Ectodermal cell (in vitro differentiated cells): ENCODE measurements around the gene MYO1G.
A peak's percentile ranks its signal among the peaks of the same experiment; 100 is the strongest.
"Not testable (repeated sequence)": the region's sequence is repeated elsewhere in the genome, so short reads cannot be mapped to it uniquely, and the experiment has no call there.

Source experiments
- H3K27ac ChIP-seq: 2 replicates; pipeline ENCODE4 v1.7.0; 2013; ENCODE audit warnings: mild to moderate bottlenecking, low read depth, low read length; ENCODE audit not compliant: insufficient read depth, poor library complexity, severe bottlenecking
- H3K27me3 ChIP-seq: 2 replicates; pipeline ENCODE4 v1.7.0; 2013; ENCODE audit warnings: mild to moderate bottlenecking, low read length; ENCODE audit not compliant: insufficient read depth, control insufficient read depth, poor library complexity, severe bottlenecking
- H3K36me3 ChIP-seq: one replicate; pipeline ENCODE4 v1.7.0; 2013; ENCODE audit warnings: low read length; ENCODE audit not compliant: control insufficient read depth, insufficient read depth
- H3K4me1 ChIP-seq: one replicate; pipeline ENCODE4 v1.7.0; 2013; ENCODE audit warnings: low read length; ENCODE audit not compliant: control insufficient read depth, insufficient read depth
- H3K4me3 ChIP-seq: 2 replicates; pipeline ENCODE4 v1.7.0; 2013; ENCODE audit warnings: low read depth, low read length, control low read depth; ENCODE audit not compliant: insufficient read depth
- H3K9me3 ChIP-seq: 2 replicates; pipeline ENCODE4 v1.7.0; 2013; ENCODE audit warnings: mild to moderate bottlenecking, low read length, moderate library complexity; ENCODE audit not compliant: control insufficient read depth
- WGBS, 2 experiments: methylation state at CpG; one replicate each; pipeline ENCODE4 v1.1.7; 2013; ENCODE audit warnings: missing lambda C conversion rate in 2 of 2; 5-methylcytosine and 5-hydroxymethylcytosine counted together

Gene MYO1G

DNA sequence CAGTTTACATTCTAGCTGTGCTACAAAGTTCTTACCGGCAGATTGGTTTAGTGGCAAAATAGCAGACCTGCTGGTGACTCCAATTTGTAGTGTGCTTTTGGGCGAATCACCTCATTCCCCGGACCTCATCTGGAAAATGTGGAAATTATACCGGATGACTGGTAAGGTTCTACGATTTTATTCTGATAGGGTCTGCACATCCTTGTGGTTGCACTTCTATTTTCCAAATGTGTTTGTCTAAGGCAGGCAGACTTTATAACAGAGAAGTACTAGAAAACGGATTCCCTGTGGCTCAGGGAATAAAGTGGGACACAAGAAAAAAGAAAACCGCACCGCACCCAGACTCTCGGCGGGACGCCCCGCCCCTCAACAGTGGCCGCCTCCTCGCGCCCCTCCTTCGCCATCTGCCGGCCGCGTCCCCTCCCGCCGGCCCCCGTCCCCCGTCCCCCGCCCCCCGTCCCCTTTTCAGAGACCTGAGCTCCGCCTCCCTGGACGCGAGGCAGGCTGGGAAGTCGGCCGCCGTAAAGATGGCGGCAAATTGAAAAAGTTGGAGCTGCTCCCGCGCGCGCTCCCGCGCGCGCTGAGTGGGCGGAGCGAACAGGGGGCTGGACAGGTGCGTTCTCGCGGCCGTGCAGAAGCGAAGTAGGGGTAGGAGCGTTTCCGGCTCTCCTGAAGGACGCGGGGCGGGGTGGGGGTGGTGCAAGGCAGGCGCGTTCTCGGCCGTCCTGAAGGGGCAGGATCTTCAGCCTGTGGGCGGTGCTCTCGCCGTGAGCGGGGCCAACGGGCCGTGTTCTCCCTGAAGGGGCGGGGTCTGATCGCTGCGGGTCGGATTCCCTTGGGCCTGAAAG is 20.7 kb upstream of the MYO1G start:
- no peaks in the 10 kb centered on the region for H3K27me3 ChIP-seq
- WGBS, 2 experiments: 1% methylated on average over 66 of the region's 66 CpGs

DNA sequence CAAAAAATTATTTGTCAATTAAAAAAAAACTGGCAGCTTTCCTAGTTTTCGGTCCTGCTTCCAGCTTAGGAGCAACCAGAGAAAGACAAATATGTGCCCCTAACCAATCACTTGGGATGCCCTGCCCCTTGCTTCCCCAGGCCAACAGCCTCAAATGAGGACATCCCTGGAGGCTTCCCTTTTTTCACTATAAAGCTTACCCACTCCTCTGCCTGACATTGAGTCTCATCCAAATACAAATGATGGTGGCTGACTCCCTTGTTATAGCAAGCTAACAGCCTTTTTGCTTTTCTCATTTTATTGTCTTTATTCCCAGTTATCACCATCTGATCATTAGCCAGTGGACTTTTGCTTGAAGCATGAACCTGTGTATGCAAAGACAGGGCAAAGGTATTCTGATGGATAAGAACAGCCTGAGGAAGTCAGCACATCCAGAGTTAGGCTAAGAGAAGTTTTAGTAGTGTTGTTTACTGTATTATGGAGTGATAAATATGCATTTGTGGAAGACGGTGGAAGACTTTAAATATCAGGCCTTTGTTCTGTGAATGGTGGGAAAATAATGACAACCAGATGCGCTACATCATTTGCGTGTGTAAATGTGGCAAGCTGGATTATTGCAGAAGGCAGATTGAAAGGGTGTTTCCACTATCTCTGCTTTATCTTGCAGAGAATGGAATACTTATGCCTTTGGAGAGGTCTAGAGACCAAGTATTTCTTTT is 19.5 kb upstream of the MYO1G start:
- 94 to 95% methylated on average over 4 of the region's 4 CpGs for WGBS, 2 experiments
- no peaks in the 10 kb centered on the region for H3K27me3 ChIP-seq
- H3K27ac ChIP-seq: no peak overlapping the region
- H3K36me3 ChIP-seq: no peaks in the 10 kb centered on the region
- H3K4me1 ChIP-seq: peaks cover 9% of the 10 kb centered on the region
- H3K9me3 ChIP-seq: no peaks in the 10 kb centered on the region
- no peak overlapping the region for H3K4me3 ChIP-seq

More for the DNA sequence above, 20.7 kb upstream of the MYO1G start:
- Histone ChIP-seq H3K27ac (peak overlapping the region; percentile 76), H3K4me3 (peak overlapping the region; percentile 90), H3K9me3 (no peaks in the 10 kb centered on the region), H3K36me3 (no peaks in the 10 kb centered on the region), H3K4me1 (peaks cover 9% of the 10 kb centered on the region)

DNA sequence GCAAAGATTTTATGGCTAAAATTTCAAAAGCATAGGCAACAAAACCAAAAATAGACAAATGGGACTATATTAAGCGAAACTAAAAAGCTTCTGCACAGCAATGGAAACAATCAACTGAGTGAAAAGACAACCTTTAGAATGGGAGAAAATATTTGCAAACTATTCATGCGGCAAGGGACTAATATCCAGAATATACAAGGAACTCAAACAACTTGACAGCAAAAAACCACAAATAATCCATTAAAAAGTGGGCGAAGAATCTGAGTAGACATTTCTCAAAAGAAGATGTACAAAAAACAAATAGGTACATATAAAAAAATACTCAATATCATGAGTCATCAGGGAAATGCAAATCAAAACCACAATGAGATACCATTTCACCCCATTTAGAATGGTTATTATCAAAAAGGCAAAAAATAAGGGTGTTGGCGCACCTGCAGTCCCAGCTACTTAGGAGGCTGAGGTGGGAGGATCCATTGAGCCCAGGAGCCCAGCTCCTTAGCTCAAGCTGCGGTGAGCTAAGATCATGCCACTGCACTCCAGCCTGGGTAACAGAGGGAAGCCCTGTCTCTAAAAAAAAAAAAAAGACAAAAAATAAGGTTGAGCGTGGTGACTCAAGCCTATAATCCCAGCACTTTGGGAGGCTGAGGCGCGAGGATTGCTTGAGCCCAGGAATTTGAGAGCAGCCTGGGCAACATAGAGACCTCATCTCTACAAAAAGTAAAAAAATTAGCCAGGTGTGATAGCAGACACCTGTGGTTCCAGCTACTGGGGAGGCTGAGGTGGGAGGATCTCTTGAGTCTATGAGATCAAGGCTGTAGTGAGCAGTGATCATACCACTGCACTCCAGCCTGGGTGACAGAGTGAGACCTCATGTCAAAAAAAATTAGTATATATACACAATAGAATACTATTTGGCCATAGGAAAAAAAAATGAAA is 17.0 kb upstream of the MYO1G start:
- no peaks in the 10 kb centered on the region for H3K4me1 ChIP-seq
- WGBS, 2 experiments: 86 to 90% methylated on average over 7 to 8 of the region's 8 CpGs
- H3K36me3 ChIP-seq: no peaks in the 10 kb centered on the region
- H3K27ac ChIP-seq: no peak overlapping the region
- H3K9me3 ChIP-seq: no peaks in the 10 kb centered on the region
- no peaks in the 10 kb centered on the region for H3K27me3 ChIP-seq
- no peak overlapping the region for H3K4me3 ChIP-seq

DNA sequence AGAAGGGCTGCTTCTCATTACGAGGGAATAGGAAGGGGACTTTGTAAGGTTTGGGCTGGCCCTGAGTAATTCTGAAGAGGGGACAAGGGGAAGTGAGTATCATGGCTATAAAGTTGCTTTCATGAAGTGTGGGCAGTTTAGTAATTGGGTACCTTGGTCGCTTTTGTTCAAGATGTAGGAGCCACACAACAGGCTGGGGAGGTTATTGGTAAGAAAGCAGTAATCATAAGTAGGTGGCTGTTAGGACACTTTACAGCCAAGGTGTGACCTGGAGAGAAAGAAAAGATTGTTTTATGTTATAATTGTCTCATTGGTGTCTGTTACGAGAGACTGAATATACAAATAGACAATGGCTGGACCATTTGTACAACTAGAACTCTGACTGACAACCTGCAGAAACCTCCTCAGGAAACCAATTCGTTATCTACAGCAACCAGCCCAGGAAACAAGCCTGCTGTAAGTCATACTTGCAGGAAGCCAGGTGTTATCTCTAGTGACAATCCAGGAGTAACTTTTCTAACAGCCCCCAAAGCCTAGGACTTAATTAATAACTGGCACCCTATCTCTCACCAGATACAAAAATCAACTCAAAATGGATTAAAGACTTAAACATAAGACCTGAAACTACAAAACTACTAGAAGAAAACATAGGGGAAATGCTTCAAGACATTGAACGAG is 16.2 kb upstream of the MYO1G start:
- Histone ChIP-seq H3K9me3 (no peaks in the 10 kb centered on the region), H3K27ac (no peak overlapping the region), H3K36me3 (no peaks in the 10 kb centered on the region), H3K4me1 (no peaks in the 10 kb centered on the region), H3K4me3 (no peak overlapping the region), H3K27me3 (no peaks in the 10 kb centered on the region)
- 92 to 93% methylated on average over 5 of the region's 5 CpGs for WGBS, 2 experiments

DNA sequence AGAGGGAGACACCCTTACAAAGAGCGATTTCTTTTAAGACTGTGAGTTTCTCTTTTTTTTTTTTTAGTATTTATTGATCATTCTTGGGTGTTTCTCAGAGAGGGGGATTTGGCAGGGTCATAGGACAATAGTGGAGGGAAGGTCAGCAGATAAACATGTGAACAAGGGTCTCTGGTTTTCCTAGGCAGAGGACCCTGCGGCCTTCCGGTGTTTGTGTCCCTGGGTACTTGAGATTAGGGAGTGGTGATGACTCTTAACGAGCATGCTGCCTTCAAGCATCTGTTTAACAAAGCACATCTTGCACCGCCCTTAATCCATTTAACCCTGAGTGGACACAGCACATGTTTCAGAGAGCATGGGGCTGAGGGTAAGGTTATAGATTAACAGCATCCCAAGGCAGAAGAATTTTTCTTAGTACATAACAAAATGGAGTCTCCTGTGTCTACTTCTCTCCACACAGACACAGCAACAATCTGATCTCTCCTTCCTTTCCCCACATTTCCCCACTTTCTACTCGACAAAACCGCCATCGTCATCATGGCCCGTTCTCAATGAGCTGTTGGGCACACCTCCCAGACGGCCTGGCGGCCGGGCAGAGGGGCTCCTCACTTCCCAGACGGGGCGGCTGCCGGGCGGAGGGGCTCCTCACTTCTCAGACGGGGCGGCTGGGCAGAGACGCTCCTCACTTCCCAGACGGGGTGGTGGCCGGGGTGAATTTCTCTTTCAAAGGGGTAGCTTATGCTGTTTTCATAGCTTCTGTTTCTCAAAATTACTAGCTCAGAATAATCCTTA is 13.4 kb upstream of the MYO1G start:
- not testable (repeated sequence) for H3K27me3 ChIP-seq, H3K36me3 ChIP-seq, H3K9me3 ChIP-seq, H3K4me3 ChIP-seq, H3K27ac ChIP-seq, H3K4me1 ChIP-seq
- WGBS, 2 experiments: 89 to 93% methylated on average over 18 to 19 of the region's 21 CpGs

DNA sequence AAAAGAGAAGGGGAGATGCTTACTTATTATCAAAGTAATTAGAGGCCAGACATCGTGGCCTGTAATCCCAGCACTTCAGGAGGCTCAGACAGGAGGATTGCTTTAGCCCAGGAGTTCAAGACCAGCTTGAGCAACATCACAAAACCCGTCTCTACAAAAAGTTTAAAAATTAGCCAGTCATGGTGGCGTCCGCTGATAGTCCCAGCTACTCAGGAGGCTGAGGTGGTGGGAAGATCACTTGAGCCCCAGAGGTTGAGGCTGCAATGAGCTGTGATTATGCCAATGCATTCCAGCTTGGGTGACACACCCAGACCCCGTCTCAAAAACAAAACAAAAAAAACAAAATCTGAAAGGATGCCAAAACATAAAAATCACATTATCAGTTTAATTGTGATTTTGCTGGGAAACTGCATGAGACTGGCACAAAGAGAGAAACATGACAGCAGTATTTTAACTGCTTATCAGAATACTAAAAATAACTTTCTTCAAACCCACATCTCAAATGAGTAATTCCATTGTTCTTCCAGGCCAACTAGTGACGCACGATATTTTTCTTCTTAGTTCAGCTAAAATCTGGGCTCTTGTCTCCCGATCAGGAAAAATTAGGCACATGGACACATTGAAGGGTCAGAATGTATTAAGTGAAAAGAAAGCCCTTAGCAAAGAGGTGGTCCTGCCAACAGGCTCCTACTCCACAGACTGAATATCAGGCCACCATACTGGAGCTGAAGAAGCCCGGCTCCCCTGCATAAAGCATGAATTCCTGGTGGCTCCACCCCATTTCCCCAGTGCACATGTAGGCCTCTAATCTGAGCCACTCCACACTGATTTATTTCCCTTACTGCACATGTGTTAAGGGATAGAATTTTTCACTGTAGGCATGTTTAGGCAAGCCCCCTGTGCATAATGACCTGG is 11.6 kb upstream of the MYO1G start:
- H3K27ac ChIP-seq: no peak overlapping the region
- H3K9me3 ChIP-seq: no peaks in the 10 kb centered on the region
- no peak overlapping the region for H3K4me3 ChIP-seq
- peaks cover under 1% of the 10 kb centered on the region for H3K36me3 ChIP-seq
- peaks cover 2% of the 10 kb centered on the region for H3K4me1 ChIP-seq
- WGBS, 2 experiments: 96 to 97% methylated on average over 9 of the region's 9 CpGs
- no peaks in the 10 kb centered on the region for H3K27me3 ChIP-seq

DNA sequence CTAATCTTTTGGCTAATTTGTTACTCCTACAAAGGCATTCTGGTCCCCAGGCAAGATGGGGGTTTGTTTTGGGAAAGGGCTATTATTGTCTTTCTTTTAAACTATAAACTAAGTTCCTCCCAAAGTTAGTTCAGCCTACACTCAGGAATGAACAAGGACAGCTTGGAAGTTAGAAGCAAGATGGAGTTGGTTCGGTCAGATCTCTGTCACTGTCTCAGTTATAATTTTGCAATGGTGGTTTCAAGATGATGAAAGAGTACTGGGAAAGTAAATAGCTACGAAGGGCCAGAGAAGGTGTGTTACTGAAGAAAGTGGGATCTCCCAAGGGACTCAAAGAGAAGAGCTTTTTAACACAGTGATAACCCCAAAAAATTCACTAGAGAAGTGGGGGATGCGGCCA is 10.3 kb upstream of the MYO1G start:
- no peak overlapping the region for H3K4me3 ChIP-seq
- H3K9me3 ChIP-seq: no peaks in the 10 kb centered on the region
- peaks cover 8% of the 10 kb centered on the region for H3K4me1 ChIP-seq
- peaks cover 10% of the 10 kb centered on the region for H3K36me3 ChIP-seq
- no peak overlapping the region for H3K27ac ChIP-seq
- H3K27me3 ChIP-seq: no peaks in the 10 kb centered on the region
- WGBS, 2 experiments: 94% methylated on average over 3 of the region's 3 CpGs

DNA sequence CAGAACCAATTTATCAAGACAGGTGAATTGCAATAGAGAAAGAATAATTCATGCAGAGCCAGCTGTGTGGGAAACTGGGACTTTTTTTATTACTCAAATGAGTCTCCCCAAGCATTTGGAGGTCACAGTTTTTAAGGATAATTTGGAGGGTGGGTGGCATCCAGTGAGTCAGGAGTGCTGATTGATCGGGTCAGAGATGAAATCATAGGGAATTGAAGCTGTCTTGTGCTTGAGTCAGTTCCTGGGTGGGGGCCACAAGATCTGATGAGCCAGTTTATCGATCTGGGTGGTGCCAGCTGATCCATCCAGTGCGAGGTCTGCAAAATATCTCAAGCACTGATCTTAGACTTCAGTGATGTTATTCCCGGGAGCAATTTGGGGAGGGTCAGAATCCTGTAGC is 9.9 kb upstream of the MYO1G start:
- Histone ChIP-seq H3K4me3 (no peak overlapping the region), H3K9me3 (no peaks in the 10 kb centered on the region), H3K27ac (no peak overlapping the region), H3K27me3 (no peaks in the 10 kb centered on the region), H3K36me3 (peaks cover 14% of the 10 kb centered on the region), H3K4me1 (peaks cover 8% of the 10 kb centered on the region)
- WGBS, 2 experiments: 94 to 96% methylated on average over 4 of the region's 4 CpGs
